OCI-LY3 (cell line): Measurements from ENCODE around the gene PDE4C.

ENCODE experiments used
- CTCF ChIP-seq: fragments of 200-600, 300-600 bp; sonication (generic); IDR thresholded peaks from 2 replicates; pipeline ENCODE4 v1.5.1; 2014; ENCODE audit warnings: antibody characterized with exemption, low read length, low read depth
- EZH2phosphoT487 ChIP-seq: fragments of 200-600 bp; shearing (Covaris generic); IDR thresholded peaks from 2 replicates; pipeline ENCODE4 v1.6.1; 2018; ENCODE audit warnings: antibody characterized with exemption, mixed run types, low read depth

- no peak for TF ChIP-seq CTCF
- TF ChIP-seq EZH2phosphoT487: no peak
Observed at GRCh38 chr19:18194181-18194530, 32.1 kb downstream of the PDE4C start.
